ENCODE results near the gene P4HB. TPM values are rescaled to one million over a fixed set of nuclear protein-coding genes. Genes with fewer than 3 reads are reported as not detected.

Gene P4HB
- total RNA-seq, 4 donors from 2014 or later = 289 to 508 (median 447) TPM

GRCh38 chr17:81829858-81830257 is 30.5 kb downstream of the P4HB start:
- TF ChIP-seq CTCF (IDR thresholded peaks at IDR 0.05; ENCODE audit: low read depth) = no peak

- no peak for TF ChIP-seq CTCF (IDR thresholded peaks at IDR 0.05; ENCODE audit: low read depth)
Observed at GRCh38 chr17:81828656-81829055, 31.7 kb downstream of the P4HB start.

GRCh38 chr17:81825841-81826466 is 34.4 kb downstream of the P4HB start:
- no peak for TF ChIP-seq CTCF (IDR thresholded peaks at IDR 0.05; ENCODE audit: low read depth)

- no peak for TF ChIP-seq CTCF (IDR thresholded peaks at IDR 0.05; ENCODE audit: low read depth)
Observed at GRCh38 chr17:81824595-81824994, 35.7 kb downstream of the P4HB start.

GRCh38 chr17:81823820-81824550 is 36.4 kb downstream of the P4HB start:
- no peak for TF ChIP-seq CTCF (IDR thresholded peaks at IDR 0.05; ENCODE audit: low read depth)

GRCh38 chr17:81822996-81823819 is 37.1 kb downstream of the P4HB start:
- TF ChIP-seq CTCF (IDR thresholded peaks at IDR 0.05; ENCODE audit: low read depth) = no peak

GRCh38 chr17:81822312-81822637 is 38.1 kb downstream of the P4HB start:
- TF ChIP-seq CTCF (IDR thresholded peaks at IDR 0.05; ENCODE audit: low read depth) = no peak
